Hematopoietic multipotent progenitor cell (in vitro differentiated cells): Measurements from ENCODE around the gene PPP1R13B. TPM values are rescaled to one million over a fixed set of nuclear protein-coding genes. Genes with fewer than 3 reads are reported as not detected.
"Not testable (repeated sequence)": the region's sequence is repeated elsewhere in the genome, so short reads cannot be mapped to it uniquely, and the experiment has no call there.

ENCODE experiments used
- DNase-seq, 3 donors: peaks; one replicate each; pipeline ENCODE4 v3.0.0-alpha.2; 2011 to 2015; ENCODE audit warnings: low read depth in 2 of 3, low spot score in 2 of 3
- total RNA-seq: library from RNA; depleted of rRNA; stranded (reverse); fragments of >200 nt; gene quantifications from one replicate; pipeline ENCODE4 v1.2.3, GENCODE V29; 2012

Gene PPP1R13B, protein sequence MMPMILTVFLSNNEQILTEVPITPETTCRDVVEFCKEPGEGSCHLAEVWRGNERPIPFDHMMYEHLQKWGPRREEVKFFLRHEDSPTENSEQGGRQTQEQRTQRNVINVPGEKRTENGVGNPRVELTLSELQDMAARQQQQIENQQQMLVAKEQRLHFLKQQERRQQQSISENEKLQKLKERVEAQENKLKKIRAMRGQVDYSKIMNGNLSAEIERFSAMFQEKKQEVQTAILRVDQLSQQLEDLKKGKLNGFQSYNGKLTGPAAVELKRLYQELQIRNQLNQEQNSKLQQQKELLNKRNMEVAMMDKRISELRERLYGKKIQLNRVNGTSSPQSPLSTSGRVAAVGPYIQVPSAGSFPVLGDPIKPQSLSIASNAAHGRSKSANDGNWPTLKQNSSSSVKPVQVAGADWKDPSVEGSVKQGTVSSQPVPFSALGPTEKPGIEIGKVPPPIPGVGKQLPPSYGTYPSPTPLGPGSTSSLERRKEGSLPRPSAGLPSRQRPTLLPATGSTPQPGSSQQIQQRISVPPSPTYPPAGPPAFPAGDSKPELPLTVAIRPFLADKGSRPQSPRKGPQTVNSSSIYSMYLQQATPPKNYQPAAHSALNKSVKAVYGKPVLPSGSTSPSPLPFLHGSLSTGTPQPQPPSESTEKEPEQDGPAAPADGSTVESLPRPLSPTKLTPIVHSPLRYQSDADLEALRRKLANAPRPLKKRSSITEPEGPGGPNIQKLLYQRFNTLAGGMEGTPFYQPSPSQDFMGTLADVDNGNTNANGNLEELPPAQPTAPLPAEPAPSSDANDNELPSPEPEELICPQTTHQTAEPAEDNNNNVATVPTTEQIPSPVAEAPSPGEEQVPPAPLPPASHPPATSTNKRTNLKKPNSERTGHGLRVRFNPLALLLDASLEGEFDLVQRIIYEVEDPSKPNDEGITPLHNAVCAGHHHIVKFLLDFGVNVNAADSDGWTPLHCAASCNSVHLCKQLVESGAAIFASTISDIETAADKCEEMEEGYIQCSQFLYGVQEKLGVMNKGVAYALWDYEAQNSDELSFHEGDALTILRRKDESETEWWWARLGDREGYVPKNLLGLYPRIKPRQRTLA
- 0.54 TPM for total RNA-seq

DNA sequence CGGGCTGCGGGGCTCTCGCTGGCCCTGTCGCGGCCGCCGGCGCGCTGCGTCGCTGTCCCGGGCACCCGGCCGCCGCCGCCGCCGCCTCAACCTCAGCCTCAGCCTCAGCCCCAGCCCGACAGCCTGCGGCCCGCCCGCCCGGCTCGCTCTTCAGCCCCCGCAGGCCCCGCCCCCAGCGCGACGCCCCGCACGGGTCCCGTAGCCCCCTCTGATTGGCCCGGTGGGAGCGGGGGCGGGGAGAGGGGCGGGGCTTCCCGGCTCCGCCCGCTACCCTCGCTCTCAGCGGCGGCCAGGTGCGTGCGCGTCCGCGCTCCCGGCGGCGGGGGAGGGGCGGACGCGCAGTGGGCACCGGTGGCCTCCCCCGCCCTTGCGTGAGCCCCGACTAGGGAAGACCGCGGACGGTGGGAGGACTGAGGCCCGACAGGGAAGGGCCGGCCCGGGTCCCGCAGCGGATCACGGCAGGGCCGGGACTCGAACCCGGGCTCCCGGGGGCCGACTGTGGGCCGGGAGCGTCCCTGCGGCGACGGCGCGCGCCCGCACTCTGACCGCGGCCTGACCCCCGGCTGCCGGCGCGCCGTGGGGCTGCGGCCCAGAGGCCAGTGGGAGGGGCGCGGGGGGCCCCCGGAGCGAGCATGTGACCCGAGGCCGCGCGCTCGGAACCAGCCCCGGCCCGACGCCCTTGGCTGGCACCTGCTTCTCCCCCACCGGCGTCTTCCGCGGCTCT, at the start of gene PPP1R13B:
Gene PPP1R13B (minus strand): TSS at position 125 of the 724 bp plus-strand sequence. CDS start 268 bp downstream, outside the sequence.
- DNase-seq = peak; percentile 85 to 88 (median 88)

DNA sequence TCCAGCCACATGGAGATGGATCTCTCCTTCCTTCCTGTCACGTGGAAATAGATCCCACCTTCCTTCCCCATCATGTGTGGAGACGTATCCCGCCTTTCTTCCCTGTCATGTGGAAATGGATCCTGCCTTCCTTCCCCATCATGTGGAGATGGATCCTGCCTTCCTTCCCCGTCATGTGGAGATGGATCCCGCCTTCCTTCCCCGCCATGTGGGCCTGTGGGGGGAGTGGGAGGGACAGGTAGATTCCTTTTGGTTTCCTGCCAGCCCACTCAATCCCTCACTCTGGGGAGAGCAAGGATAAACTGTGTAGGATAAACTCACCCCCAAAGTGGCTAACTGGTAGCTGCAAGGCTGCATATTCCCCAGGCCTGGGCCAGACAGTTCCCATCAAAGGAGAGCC, 49.2 kb upstream of the PPP1R13B start:
- DNase-seq = no peak

- DNase-seq = no peak
Observed at GRCh38 chr14:103894723-103895059, 47.3 kb upstream of the PPP1R13B start.

- DNase-seq = no peak
Observed at GRCh38 chr14:103894034-103894722, 46.8 kb upstream of the PPP1R13B start.

GRCh38 chr14:103892247-103892646, 44.9 kb upstream of the PPP1R13B start:
- DNase-seq = no peak

- DNase-seq = no peak
Observed at GRCh38 chr14:103891667-103892215, 44.4 kb upstream of the PPP1R13B start.

GRCh38 chr14:103890821-103891666, 43.7 kb upstream of the PPP1R13B start:
- no peak for DNase-seq

DNA sequence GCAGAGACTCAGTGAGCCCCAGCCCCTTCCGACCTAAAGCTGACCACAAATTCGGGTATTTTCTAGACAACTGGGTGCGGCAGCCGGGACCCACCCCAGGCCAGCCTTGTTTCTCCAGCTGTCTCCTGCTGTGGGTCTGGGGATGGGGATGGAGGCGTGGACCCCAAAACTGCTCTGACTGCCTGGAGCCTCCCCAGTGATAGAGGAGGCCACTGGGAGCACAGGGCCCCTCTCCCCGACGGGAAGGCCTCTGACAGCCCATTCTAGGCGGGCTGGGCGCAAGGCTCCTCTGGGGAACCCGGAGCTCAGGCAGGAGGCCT, 42.6 kb upstream of the PPP1R13B start:
- no peak for DNase-seq

GRCh38 chr14:103889313-103890051, 42.1 kb upstream of the PPP1R13B start:
- no peak for DNase-seq

DNA sequence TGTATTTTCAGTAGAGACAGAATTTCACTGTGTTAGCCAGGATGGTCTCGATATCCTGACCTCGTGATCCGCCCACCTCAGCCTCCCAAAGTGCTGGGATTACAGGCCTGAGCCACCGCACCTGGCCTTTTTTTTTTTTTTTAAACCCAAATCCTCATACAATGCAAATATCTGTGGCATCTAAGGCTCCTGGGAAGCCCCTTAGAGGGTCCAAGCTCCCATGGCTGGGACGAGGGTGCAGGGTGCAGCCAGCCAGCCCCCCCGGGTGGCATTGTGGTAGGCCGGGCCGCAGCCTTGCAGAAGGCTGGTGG, 41.6 kb upstream of the PPP1R13B start:
- not testable (repeated sequence) for DNase-seq

DNA sequence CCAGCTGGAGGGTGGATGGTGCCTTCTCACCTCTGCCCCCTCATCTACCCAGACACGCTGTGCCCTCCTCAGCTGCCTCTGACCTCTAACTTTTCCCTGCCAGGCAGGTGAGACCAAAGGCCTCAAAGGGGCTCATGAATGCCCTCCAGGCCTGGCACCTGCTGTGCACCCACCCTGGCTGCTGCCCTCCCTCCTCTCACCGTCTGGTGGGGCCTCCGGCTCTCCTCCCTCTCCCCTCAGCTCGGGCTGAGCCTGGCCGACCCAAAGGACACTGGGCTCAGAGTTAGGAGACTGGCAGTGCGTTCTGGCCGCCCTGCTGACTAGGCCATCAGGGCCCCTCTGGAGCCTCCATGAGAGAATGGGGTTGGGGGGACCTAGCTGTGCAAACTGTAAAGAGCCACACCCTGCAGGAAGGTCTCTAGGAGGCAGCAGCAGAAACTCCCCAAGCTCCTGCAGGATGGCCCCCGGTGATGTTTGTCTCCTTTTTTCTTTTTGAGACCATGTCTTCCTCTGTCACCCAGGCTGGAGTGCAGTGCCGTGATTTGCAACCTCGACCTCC, 40.3 kb upstream of the PPP1R13B start:
- DNase-seq = no peak

- DNase-seq = no peak
Observed at GRCh38 chr14:103887170-103887501, 39.8 kb upstream of the PPP1R13B start.

DNA sequence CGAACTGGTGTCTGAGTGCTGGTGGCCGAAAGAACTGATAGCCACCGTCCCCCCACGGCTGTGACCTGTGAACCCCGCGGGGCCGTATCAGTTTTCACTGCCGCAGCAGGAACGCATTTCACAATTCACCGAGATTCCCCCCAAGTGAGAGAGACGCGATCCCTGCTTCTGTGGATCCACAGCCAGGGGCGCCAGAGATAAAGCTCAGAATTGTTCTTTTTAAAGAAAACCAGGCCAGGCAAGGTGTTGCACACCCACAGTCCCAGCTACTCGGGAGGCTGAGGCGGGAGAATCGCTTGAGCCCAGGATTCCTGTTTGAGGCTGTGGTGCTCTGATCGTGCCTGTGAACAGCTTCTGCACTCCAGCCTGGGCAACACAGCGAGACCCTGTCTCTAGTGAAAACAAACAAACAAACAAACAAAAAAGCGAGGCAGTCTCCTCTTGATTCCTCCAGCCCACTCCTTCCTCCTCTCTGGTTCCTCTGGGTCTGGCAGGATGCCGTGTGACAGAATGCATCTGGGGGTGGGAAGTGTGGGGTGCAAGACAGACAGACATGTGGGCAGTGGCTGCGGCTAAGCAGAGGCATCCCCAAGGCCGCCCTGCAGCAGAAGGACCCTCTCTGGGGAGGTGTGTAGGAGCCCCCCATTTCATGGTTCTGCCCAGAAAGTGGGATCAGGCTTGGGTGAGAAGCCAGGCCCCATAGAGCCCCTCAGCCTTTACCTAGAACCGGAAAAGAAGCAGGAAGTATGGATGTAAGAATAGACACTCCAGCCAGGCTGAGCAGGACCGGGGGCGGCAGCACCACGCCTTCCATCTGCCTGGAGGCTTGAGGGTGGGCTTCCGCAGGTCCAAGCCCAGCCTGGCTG, 39.2 kb upstream of the PPP1R13B start:
- DNase-seq = no peak

GRCh38 chr14:103885509-103885932, 38.1 kb upstream of the PPP1R13B start:
- DNase-seq = no peak

- DNase-seq = no peak
Observed at GRCh38 chr14:103884854-103885253, 37.5 kb upstream of the PPP1R13B start.

GRCh38 chr14:103883263-103883523, 35.8 kb upstream of the PPP1R13B start:
- no peak for DNase-seq

GRCh38 chr14:103882503-103883262, 35.3 kb upstream of the PPP1R13B start:
- no peak for DNase-seq
